ENCODE data around the gene MTERF4.
"Not testable (repeated sequence)": the region's sequence is repeated elsewhere in the genome, so short reads cannot be mapped to it uniquely, and the experiment has no call there.

The MTERF4 gene

GRCh38 chr2:241093133-241093781, 8.8 kb downstream of the MTERF4 start:
- intact Hi-C loops (cut with DNase I): not testable (repeated sequence)

DNA sequence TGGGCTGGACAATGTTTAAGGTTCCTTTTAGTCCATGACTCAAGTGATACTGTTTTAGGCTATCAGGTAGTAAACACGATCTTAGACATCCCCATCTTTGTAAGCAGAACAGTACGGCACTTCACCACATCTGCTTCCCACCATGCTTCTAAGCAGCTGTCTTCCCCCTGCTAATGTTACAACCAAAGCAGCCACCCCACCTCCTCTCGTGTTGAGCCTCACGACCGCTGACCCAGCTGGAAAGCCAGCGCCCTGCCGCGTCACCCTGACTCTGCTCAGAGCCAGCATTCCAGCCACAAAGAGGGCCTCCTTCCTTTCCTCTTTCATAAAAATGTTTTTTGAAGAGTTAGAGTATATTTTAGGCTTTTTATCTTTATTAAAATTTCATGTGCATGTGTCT, 9.4 kb downstream of the MTERF4 start:
- DNase-seq: peak in 3 of 10 donors; percentile 62 to 78 (median 62)
- intact Hi-C loops (cut with DNase I): no loop called here

More at GRCh38 chr2:241093133-241093781, 8.8 kb downstream of the MTERF4 start:
- peak in 2 of 10 donors; percentile 18 to 47 for DNase-seq

- peak in 2 of 10 donors; percentile 48 to 57 for DNase-seq
- intact Hi-C loops (cut with DNase I): no loop called here
Observed at GRCh38 chr2:241091734-241092445, 10.2 kb downstream of the MTERF4 start.

DNA sequence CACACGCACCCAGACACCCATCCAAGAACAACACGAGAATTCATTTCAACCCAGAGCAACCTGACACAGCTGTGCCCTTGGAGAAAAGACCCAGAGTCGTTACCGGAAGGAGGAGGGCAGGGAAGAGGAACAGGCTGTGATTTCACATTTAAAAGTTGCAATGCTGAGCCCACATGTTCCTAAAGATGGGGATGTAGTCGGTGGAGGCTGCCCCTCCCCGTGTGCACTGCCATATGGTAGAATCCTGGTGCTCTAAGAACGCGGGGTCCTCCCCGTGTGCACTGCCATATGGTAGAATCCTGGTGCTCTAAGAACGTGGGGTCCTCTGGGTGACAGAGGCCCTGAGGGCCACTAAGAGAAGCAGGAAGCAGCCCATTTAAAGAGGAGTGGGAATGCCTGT, 10.9 kb downstream of the MTERF4 start:
- intact Hi-C loops (cut with DNase I): no loop called here
- peak in 3 of 10 donors; percentile 36 to 57 (median 54) for DNase-seq

GRCh38 chr2:241088791-241089732, 13.0 kb downstream of the MTERF4 start:
- intact Hi-C loops (cut with DNase I): no loop called here
- peak in 3 of 10 donors; percentile 3 to 61 (median 30) for DNase-seq

GRCh38 chr2:241088376-241088775, 13.7 kb downstream of the MTERF4 start:
- peak in 3 of 10 donors; percentile 39 to 49 (median 43) for DNase-seq
- intact Hi-C loops (cut with DNase I): no loop called here

DNA sequence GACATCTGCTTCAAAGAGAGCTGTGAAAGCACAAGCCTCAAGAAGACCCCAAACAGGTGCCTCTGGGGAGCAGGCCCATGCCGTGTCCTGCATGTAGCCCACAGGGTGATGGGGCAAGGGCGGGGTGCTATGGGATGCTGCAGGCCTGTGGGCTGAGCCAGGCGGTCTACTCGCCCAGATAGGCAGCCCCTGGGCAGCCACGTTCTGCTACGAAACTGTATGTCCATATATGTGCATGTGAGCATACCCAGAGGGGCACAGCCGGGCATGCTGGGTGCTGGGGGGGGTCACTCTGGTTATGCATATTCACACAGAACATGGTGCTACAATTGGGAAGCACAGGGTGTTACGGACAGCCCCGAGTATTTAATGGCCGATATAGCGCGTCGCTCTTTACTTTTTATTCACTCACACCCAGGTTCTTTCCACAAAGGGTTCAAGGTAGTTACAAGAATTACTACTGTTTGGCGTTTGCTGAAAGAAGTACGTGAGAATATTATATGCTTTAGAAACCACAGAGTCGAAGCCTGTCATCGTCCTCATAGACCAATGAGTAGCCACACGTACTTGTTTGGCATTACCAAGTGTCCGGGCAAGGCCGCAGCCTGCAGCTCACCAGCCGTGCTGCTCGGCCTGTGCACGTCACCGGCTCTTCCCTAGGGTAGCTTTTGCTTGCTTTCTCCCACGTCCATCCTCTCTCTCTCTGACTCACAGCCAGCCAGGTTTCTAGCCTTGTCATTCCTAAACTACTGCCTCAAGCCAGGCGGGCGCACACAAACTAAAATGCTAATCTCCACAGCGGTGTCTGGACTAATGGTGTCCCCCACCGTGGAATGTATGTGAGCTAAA, 14.4 kb downstream of the MTERF4 start:
- peak in 3 of 10 donors; percentile 58 to 86 (median 77) for DNase-seq
- intact Hi-C loops (cut with DNase I): no loop called here

GRCh38 chr2:241084856-241085444, 17.1 kb downstream of the MTERF4 start:
- DNase-seq: no peak
- intact Hi-C loops (cut with DNase I): no loop called here

GRCh38 chr2:241083091-241083415, 19.0 kb downstream of the MTERF4 start:
- peak in 2 of 10 donors; percentile 48 to 67 for DNase-seq
- intact Hi-C loops (cut with DNase I): no loop called here

GRCh38 chr2:241082341-241083090, 19.6 kb downstream of the MTERF4 start:
- DNase-seq: peak in 2 of 10 donors; percentile 32 to 59
- intact Hi-C loops (cut with DNase I): no loop called here

DNA sequence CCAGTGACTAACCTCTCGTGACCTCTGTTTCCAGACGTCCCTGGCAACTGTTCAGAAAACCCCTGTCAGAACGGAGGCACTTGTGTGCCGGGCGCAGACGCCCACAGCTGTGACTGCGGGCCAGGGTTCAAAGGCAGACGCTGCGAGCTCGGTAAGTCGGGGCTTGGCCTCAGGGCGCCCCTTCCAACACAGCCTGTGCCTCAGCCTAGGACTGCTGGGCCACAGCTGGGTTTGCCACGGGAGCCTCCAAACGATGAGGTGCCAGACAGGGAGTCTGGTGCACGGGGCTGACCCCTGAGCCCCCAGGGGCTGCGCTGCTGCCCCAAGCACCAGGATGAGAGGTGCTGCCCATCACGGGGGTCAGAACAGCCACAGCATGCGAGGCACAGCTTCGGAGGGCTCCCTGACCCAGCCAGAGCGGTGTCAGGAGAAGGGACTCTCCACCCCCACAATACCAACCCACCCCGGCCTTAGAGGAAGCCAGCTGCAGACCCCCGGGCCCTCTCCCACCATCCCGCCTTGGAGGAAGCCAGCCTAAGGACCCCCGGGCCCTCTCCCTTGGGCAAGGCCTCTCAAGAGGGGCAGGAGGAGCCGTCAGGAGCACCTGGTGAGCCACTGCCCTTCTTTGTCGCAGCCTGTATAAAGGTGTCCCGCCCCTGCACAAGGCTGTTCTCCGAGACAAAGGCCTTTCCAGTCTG, 20.3 kb downstream of the MTERF4 start:
- intact Hi-C loops (cut with DNase I): no loop called here
- DNase-seq: peak in 2 of 10 donors; percentile 65 to 69

GRCh38 chr2:241081190-241081642, 20.9 kb downstream of the MTERF4 start:
- intact Hi-C loops (cut with DNase I): no loop called here
- peak in 1 of 10 donors; percentile 34 for DNase-seq

DNA sequence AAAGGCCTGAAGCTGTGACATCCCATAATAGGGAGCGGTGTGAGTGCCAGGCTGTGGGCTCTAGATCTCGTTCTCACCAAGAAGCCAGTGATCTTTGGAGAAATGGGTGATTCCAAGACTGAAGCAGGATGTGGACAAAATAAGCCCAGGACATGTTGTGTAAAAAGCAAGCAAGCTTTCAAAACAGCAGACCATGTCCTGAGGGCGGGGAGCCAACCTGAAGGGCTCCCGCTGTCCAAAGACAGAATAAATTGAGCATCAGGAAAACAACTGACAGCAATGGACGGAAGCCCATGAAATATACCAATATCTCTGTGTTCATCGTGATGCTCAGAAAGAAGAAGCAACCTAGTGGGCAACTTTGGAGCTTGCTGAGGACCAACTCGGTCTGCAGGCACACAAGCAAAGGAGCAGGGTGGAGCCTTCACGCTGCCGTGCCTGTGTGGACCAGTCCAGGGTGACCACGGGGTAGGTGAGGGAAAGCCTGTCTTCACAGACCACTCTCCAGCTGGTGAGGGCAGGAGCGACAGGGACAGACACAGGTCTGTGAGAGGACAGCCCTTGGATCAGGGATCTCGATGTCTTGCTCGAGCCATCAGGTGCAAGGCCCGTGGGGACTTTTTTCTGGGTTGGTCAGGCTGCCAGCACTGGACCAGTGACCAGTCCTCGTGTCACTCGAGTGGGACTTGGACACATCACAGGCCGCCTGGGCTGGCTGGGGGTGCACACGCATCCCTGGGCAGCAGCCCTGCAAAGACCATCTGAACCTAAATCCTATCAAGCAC, 21.5 kb downstream of the MTERF4 start:
- DNase-seq: peak in 2 of 10 donors; percentile 59 to 68
- intact Hi-C loops (cut with DNase I): no loop called here

GRCh38 chr2:241074901-241075540, 27.1 kb downstream of the MTERF4 start:
- intact Hi-C loops (cut with DNase I): loop anchor here (10.0 kb wide), 1 partner anchor 140 kb away; no protein-coding TSS in a partner anchor
- DNase-seq: peak in 1 of 10 donors; percentile 31

GRCh38 chr2:241074065-241074818, 27.8 kb downstream of the MTERF4 start:
- DNase-seq: peak in 1 of 10 donors; percentile 43
- intact Hi-C loops (cut with DNase I): loop anchor here (10.0 kb wide), 1 partner anchor 141 kb away; no protein-coding TSS in a partner anchor

All from posterior cingulate gyrus (tissue), 11 donors.